Stomach (tissue), 9 donors: ENCODE measurements around the gene BBS9. TPM values are rescaled to one million over a fixed set of nuclear protein-coding genes. Genes with fewer than 3 reads are reported as not detected.
"Not testable (repeated sequence)": the region's sequence is repeated elsewhere in the genome, so short reads cannot be mapped to it uniquely, and the experiment has no call there.

Experiments
- DNase-seq, 2 donors: peaks; one replicate each; pipeline versions ENCODE4 v3.0.0 to v3.0.0-alpha.2; 2013 to 2019
- H3K27ac ChIP-seq, 5 donors: fragments of 200-600 bp in 4 of 5; sonication (generic) in 4 of 5; one replicate each; pipeline ENCODE4 v1.5.1; 2013 to 2019; ENCODE audit warnings: mild to moderate bottlenecking in 1 of 5, moderate library complexity in 1 of 5
- H3K27me3 ChIP-seq, 3 donors: fragments of 200-600 bp; sonication (generic); one replicate each; pipeline ENCODE4 v1.5.1; 2017 to 2019; ENCODE audit warnings: mixed run types in 1 of 3
- H3K36me3 ChIP-seq, 4 donors: fragments of 200-600 bp; sonication (generic); 1 replicate in 3 of 4; 2 replicates in 1 of 4; pipeline ENCODE4 v1.5.1; 2016 to 2019
- H3K4me1 ChIP-seq, 4 donors: fragments of 200-600 bp; sonication (generic); one replicate each; pipeline ENCODE4 v1.5.1; 2016 to 2019
- H3K4me3 ChIP-seq, 4 donors: fragments of 200-600 bp; sonication (generic) in 3 of 4; one replicate each; pipeline ENCODE4 v1.5.1; 2016 to 2019; ENCODE audit warnings: mild to moderate bottlenecking in 1 of 4
- H3K9me3 ChIP-seq, 4 donors: fragments of 200-600 bp; sonication (generic); one replicate each; pipeline ENCODE4 v1.5.1; 2016 to 2019
- CTCF ChIP-seq, 7 experiments: fragments of 450-650 bp in 4 of 7; fragments of 200-600 bp in 3 of 7; sonication (generic) in 3 of 7; IDR thresholded peaks; one replicate each; pipeline ENCODE4 v1.5.1; 2016 to 2019; ENCODE audit warnings: antibody characterized with exemption in 7 of 7, control low read depth in 2 of 7, mild to moderate bottlenecking in 1 of 7
- EP300 ChIP-seq: sonication (generic); formaldehyde crosslinking; IDR thresholded peaks from one replicate; pipeline ENCODE4 v1.6.1; 2017; ENCODE audit warnings: antibody characterized with exemption
- POLR2A ChIP-seq, 4 donors: fragments of 450-650 bp; IDR thresholded peaks; one replicate each; pipeline ENCODE4 v1.6.1; 2016; ENCODE audit warnings: antibody characterized with exemption in 4 of 4, control low read depth in 2 of 4, mild to moderate bottlenecking in 1 of 4, moderate library complexity in 1 of 4
- POLR2AphosphoS5 ChIP-seq, 3 donors: sonication (generic); formaldehyde crosslinking; IDR thresholded peaks; one replicate each; pipeline ENCODE4 v1.6.1; 2016; ENCODE audit warnings: antibody characterized with exemption in 3 of 3
- whole genome bisulfite sequencing, 5 donors: extraction: QIAGEN DNeasy Blood & Tissue Kit in 3 of 5; methylation state at CpG; one replicate each; pipeline versions ENCODE4 v1.1.5 to v1.1.7; 2013 to 2018; 5-methylcytosine and 5-hydroxymethylcytosine counted together
- intact Hi-C: fragments of 100-400 bp; cut with DNase I; formaldehyde crosslinking; loops from one replicate; pipeline ENCODE4 v1.15.1; 2023; ENCODE audit warnings: low total_unique reads
- polyA plus RNA-seq, 3 donors: library from polyadenylated mRNA; stranded (reverse); fragments of 200-250 nt; gene quantifications; one replicate each; pipeline ENCODE4 v1.2.3, GENCODE V29; 2013
- total RNA-seq, 5 donors: library from RNA; depleted of rRNA; stranded (reverse); fragments of >200 nt; gene quantifications; one replicate each; pipeline versions ENCODE4 v1.1.0 to v1.2.3, GENCODE V29; 2014 to 2016
- donor health status: healthy with polysubstance abuse.
- donor health status: Bipolar disorder and iron deficiency.
- donor health status: healthy.

BBS9 gene
- total and polyA plus RNA-seq, 8 donors, result 3.2 to 43.9 (median 5.9) TPM

DNA sequence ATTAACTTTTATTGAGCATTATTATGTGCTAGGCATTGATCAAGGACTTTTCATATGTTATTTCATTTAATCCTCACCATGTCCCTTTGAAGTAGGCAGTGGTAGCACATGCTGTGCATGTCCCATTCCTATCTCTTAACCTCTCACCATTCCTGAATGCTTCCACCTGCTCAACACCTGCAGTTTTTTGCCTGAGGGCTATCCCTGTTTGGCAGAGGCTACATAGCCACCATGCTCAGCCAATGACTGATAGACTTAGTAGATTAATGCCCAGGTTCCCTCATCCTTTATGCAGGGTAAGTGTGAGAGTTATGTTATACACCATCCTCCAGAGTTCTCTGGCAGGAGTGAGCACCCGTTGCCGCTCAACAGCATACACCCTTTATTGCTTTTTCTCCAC is 387.8 kb downstream of the BBS9 start:
- WGBS, 5 donors, result 89 to 100% (median 98%) methylated on average over 2 of the region's 2 CpGs
- H3K9me3 ChIP-seq, result no peaks in the 10 kb centered on the region
- no peak overlapping the region for H3K27ac ChIP-seq
- no peak for DNase-seq
- H3K27me3 ChIP-seq, result no peaks in the 10 kb centered on the region
- H3K4me3 ChIP-seq, result no peak overlapping the region
- H3K36me3 ChIP-seq, result no peaks in the 10 kb centered on the region
- intact Hi-C loops, result no loop called here
- TF ChIP-seq EP300, result no peak
- TF ChIP-seq POLR2A (IDR thresholded peaks at IDR 0.05), result no peak
- no peak for TF ChIP-seq CTCF (IDR thresholded peaks at IDR 0.05)
- TF ChIP-seq POLR2AphosphoS5 (IDR thresholded peaks at IDR 0.05), result no peak
- H3K4me1 ChIP-seq, result no peaks in the 10 kb centered on the region

DNA sequence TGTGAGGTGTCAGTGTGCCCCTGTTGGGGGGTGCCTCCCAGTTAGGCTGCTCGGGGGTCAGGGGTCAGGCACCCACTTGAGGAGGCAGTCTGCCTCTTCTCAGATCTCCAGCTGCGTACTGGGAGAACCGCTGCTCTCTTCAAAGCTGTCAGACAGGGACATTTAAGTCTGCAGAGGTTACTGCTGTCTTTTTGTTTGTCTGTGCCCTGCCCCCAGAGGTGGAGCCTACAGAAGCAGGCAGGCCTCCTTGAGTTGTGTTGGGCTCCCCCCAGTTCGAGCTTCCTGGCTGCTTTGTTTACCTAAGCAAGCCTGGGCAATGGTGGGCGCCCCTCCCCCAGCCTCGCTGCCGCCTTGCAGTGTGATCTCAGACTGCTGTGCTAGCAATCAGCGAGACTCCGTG is 397.6 kb downstream of the BBS9 start:
- intact Hi-C loops, H3K27me3 ChIP-seq, H3K36me3 ChIP-seq, H3K4me1 ChIP-seq, DNase-seq, H3K9me3 ChIP-seq, H3K27ac ChIP-seq: not testable (repeated sequence)
- WGBS, 5 donors, result 40 to 83% (median 46%) methylated on average over 6 to 9 of the region's 9 CpGs
- peak overlapping the region in 1 of 4 donors; percentile 19 for H3K4me3 ChIP-seq

DNA sequence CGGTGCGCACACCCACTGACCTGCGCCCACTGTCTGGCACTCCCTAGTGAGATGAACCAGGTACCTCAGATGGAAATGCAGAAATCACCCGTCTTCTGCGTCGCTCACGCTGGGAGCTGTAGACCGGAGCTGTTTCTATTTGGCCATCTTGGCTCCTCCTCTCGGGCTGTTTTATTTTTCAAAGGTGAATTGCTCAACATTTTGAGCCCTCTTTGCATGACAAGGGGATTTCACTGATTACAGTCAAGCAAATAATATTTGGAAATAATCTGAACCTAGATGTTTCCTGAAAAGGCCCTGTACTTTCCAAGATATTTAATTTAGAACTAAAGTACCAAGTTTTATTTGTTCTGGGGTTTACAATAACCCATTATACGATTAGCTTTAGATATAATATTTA is 398.2 kb downstream of the BBS9 start:
- DNase-seq, H3K27me3 ChIP-seq, H3K4me1 ChIP-seq, H3K9me3 ChIP-seq, H3K36me3 ChIP-seq, intact Hi-C loops, H3K27ac ChIP-seq: not testable (repeated sequence)
- H3K4me3 ChIP-seq, result peak overlapping the region in 1 of 4 donors; percentile 19
- WGBS, 5 donors, result 29 to 89% (median 72%) methylated on average over 7 to 10 of the region's 10 CpGs

DNA sequence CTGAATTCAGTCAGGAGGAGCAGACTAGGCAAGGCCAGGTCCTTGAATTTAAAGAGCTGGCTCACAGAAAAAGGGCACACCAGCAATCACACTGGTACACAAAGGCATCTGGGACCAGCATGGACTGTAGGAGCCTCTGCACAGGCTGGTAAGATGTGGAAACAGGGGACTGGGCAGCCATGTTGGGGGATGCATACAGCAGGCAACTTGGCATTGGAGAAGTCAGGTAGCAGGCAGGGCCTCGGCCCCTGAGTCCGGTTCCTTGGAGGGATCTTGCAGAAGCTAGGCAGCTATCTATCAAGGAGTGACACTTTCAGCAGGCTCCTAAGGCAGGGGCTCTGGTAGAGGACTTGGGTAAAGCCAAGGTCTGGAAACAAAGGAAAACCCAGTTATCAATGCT is 399.7 kb downstream of the BBS9 start:
- DNase-seq, result no peak
- no peaks in the 10 kb centered on the region for H3K9me3 ChIP-seq
- H3K27ac ChIP-seq, result no peak overlapping the region
- 88 to 100% (median 93%) methylated on average over 2 of the region's 2 CpGs for WGBS, 5 donors
- intact Hi-C loops, result no loop called here
- H3K36me3 ChIP-seq, result peaks cover 0 to 3% (median 1%) of the 10 kb centered on the region in 4 donors
- no peaks in the 10 kb centered on the region for H3K27me3 ChIP-seq
- H3K4me3 ChIP-seq, result no peak overlapping the region
- TF ChIP-seq POLR2AphosphoS5 (IDR thresholded peaks at IDR 0.05) (no peak), CTCF (IDR thresholded peaks at IDR 0.05) (no peak), EP300 (no peak), POLR2A (IDR thresholded peaks at IDR 0.05) (no peak)
- no peaks in the 10 kb centered on the region for H3K4me1 ChIP-seq

GRCh38 chr7:33530664-33531063 is 401.3 kb downstream of the BBS9 start:
- Histone ChIP-seq H3K36me3 (peaks cover 0 to 12% (median 2%) of the 10 kb centered on the region in 4 donors), H3K9me3 (no peaks in the 10 kb centered on the region), H3K27ac (no peak overlapping the region), H3K4me3 (no peak overlapping the region), H3K27me3 (no peaks in the 10 kb centered on the region), H3K4me1 (no peaks in the 10 kb centered on the region)
- DNase-seq, result no peak
- TF ChIP-seq EP300 (no peak), POLR2A (IDR thresholded peaks at IDR 0.05) (no peak), POLR2AphosphoS5 (IDR thresholded peaks at IDR 0.05) (no peak)
- intact Hi-C loops, result no loop called here
- 88 to 100% (median 95%) methylated on average over 1 of the region's 1 CpG for WGBS, 5 donors

GRCh38 chr7:33531888-33532287 is 402.5 kb downstream of the BBS9 start:
- no peaks in the 10 kb centered on the region for H3K9me3 ChIP-seq
- H3K27me3 ChIP-seq, result no peaks in the 10 kb centered on the region
- H3K27ac ChIP-seq, result no peak overlapping the region
- peaks cover 0 to 12% (median 2%) of the 10 kb centered on the region in 4 donors for H3K36me3 ChIP-seq
- H3K4me3 ChIP-seq, result no peak overlapping the region
- 92 to 98% (median 96%) methylated on average over 4 of the region's 4 CpGs for WGBS, 5 donors
- no peak for DNase-seq
- TF ChIP-seq POLR2A (IDR thresholded peaks at IDR 0.05) (no peak), CTCF (IDR thresholded peaks at IDR 0.05) (no peak), EP300 (no peak), POLR2AphosphoS5 (IDR thresholded peaks at IDR 0.05) (no peak)
- intact Hi-C loops, result no loop called here
- H3K4me1 ChIP-seq, result no peaks in the 10 kb centered on the region
